ENCODE results near the gene PRND. TPM values are rescaled to one million over a fixed set of nuclear protein-coding genes. Genes with fewer than 3 reads are reported as not detected.
A peak's percentile ranks its signal among the peaks of the same experiment; 100 is the strongest.

Gene PRND
- total and polyA plus RNA-seq, 10 of the 15 experiments (the other 5 are each of a cell fraction or from before 2014, with no cell fraction given): not detected

DNA sequence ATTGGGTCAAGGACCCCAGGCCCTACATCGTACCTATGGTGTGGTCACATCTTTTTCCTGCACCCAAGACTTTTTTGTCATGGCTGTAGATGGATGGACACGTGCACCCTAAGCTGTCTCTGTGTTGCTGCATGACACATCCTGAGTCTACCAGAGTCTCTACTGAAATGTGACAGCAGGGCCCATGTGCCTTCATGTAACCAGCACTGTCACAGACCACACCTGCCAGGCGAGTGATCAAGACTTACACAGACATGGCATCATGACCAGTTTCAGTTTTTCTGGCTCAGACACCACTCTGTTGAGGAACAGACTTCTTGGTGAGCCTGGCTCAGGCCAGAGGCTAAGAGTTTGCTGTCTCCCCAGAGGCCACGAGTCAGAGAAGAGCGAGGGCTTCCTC is 7.6 kb downstream of the PRND start (continued):
- TF ChIP-seq, protein P1, sequence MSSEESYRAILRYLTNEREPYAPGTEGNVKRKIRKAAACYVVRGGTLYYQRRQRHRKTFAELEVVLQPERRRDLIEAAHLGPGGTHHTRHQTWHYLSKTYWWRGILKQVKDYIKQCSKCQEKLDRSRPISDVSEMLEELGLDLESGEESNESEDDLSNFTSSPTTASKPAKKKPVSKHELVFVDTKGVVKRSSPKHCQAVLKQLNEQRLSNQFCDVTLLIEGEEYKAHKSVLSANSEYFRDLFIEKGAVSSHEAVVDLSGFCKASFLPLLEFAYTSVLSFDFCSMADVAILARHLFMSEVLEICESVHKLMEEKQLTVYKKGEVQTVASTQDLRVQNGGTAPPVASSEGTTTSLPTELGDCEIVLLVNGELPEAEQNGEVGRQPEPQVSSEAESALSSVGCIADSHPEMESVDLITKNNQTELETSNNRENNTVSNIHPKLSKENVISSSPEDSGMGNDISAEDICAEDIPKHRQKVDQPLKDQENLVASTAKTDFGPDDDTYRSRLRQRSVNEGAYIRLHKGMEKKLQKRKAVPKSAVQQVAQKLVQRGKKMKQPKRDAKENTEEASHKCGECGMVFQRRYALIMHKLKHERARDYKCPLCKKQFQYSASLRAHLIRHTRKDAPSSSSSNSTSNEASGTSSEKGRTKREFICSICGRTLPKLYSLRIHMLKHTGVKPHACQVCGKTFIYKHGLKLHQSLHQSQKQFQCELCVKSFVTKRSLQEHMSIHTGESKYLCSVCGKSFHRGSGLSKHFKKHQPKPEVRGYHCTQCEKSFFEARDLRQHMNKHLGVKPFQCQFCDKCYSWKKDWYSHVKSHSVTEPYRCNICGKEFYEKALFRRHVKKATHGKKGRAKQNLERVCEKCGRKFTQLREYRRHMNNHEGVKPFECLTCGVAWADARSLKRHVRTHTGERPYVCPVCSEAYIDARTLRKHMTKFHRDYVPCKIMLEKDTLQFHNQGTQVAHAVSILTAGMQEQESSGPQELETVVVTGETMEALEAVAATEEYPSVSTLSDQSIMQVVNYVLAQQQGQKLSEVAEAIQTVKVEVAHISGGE (CRISPR knock-in tag; IDR thresholded peaks at IDR 0.05): no peak

DNA sequence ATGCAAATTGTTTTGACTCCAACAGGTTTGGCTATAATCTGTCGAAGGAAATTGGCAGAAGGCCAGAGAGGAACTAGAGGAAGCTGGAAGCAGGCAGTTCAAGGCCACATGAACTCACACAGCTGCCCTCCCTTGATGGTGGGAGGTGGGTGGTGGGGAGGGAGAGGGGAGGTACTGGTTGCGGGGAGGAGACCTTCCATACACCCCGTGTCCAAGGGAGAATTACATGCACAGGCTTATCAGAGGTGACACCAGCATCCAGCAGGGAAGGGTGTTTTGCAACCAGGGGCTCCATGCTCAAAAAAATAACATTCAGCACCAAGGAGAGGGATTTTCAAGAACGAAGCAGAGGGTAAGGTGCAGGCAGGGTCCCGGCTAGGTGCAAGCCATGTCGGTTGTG is 9.1 kb downstream of the PRND start:
- Histone ChIP-seq H3K27me3 (replicated peaks in 1 of 2; ENCODE audit: control insufficient read depth in 2 of 2, insufficient read depth in 2 of 2, low read length in 1 of 2) (no peaks in the 10 kb centered on the region; a peak in 2 of 4 replicates), H4K20me1 (ENCODE audit: control insufficient read depth, insufficient read depth) (no peaks in the 10 kb centered on the region), H3K4me1 (ENCODE audit: control insufficient read depth, insufficient read depth, low read length) (peaks cover 7% of the 10 kb centered on the region; the same call in 1 of the 2 replicates), H3K4me2 (ENCODE audit: control insufficient read depth, insufficient read depth) (no peak overlapping the region), H2AFZ (ENCODE audit: control insufficient read depth, low read depth, low read length) (no peak overlapping the region), H3K79me2 (ENCODE audit: control insufficient read depth, insufficient read depth, low read length) (no peaks in the 10 kb centered on the region), H3K27ac (ENCODE audit: control insufficient read depth, insufficient read depth) (no peak overlapping the region), H3K4me3 (no peak overlapping the region), H3K9me3 (replicated peaks; ENCODE audit: control insufficient read depth, insufficient read depth, low read length) (no peaks in the 10 kb centered on the region), H3K9ac (ENCODE audit: control insufficient read depth, insufficient read depth, low read length) (no peak overlapping the region), H3K36me3 (ENCODE audit: control insufficient read depth in 2 of 2, insufficient read depth in 2 of 2, low read length in 1 of 2) (no peaks in the 10 kb centered on the region)
- TF ChIP-seq, protein P2, sequence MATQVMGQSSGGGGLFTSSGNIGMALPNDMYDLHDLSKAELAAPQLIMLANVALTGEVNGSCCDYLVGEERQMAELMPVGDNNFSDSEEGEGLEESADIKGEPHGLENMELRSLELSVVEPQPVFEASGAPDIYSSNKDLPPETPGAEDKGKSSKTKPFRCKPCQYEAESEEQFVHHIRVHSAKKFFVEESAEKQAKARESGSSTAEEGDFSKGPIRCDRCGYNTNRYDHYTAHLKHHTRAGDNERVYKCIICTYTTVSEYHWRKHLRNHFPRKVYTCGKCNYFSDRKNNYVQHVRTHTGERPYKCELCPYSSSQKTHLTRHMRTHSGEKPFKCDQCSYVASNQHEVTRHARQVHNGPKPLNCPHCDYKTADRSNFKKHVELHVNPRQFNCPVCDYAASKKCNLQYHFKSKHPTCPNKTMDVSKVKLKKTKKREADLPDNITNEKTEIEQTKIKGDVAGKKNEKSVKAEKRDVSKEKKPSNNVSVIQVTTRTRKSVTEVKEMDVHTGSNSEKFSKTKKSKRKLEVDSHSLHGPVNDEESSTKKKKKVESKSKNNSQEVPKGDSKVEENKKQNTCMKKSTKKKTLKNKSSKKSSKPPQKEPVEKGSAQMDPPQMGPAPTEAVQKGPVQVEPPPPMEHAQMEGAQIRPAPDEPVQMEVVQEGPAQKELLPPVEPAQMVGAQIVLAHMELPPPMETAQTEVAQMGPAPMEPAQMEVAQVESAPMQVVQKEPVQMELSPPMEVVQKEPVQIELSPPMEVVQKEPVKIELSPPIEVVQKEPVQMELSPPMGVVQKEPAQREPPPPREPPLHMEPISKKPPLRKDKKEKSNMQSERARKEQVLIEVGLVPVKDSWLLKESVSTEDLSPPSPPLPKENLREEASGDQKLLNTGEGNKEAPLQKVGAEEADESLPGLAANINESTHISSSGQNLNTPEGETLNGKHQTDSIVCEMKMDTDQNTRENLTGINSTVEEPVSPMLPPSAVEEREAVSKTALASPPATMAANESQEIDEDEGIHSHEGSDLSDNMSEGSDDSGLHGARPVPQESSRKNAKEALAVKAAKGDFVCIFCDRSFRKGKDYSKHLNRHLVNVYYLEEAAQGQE (IDR thresholded peaks at IDR 0.05; ENCODE audit: low read depth, low read length): peak; percentile 76
- no peak for TF ChIP-seq NFIC (IDR thresholded peaks at IDR 0.05; ENCODE audit: low read depth, low read length)
- ATAC-seq (no peak), DNase-seq (ENCODE audit: low read depth, low spot score) (no peak), FAIRE-seq (no peak)
- BruUV-seq (replicated peaks): no TSS peak
- CTCF ChIA-PET: interaction anchor here (1.3 kb wide), 1 partner anchor 10 kb away, joined by 10 read pairs; no protein-coding TSS in a partner anchor
- SMC1A ChIA-PET (ENCODE audit: uncharacterized antibody, unreplicated experiment): interaction anchor here (1.3 kb wide), 1 partner anchor 12 kb away, joined by 3 read pairs; no protein-coding TSS in a partner anchor
- RAD21 ChIA-PET (ENCODE audit: unreplicated experiment): no interaction called here
- POLR2A ChIA-PET: no interaction called here
- intact Hi-C loops (cut with micrococcal nuclease; ENCODE audit: unreplicated experiment) (no loop called here), in situ Hi-C loops (cut with MboI) (no loop called here)
- WGBS (ENCODE audit: insufficient coverage, insufficient replicate concordance, low lambda C conversion rate, missing lambda C conversion rate): 13% methylated on average over 5 of the region's 6 CpGs
